Medulla oblongata (tissue), 1 donor: ENCODE results near the gene MIEN1.
"Not testable (repeated sequence)": the region's sequence is repeated elsewhere in the genome, so short reads cannot be mapped to it uniquely, and the experiment has no call there.

Source experiments
- DNase-seq: peaks from one replicate; pipeline ENCODE4 v3.0.0-alpha.2; 2015; ENCODE audit errors: extremely low spot score

Gene MIEN1

GRCh38 chr17:39730095-39730921, at the start of gene MIEN1:
MIEN1 (minus strand) TSS chr17:39730532; CDS start chr17:39730495, 37 bp downstream.
- peak; percentile 92 for DNase-seq

- no peak for DNase-seq
Measured at GRCh38 chr17:39777534-39778365, 47.4 kb upstream of the MIEN1 start.

- DNase-seq: no peak
Measured at GRCh38 chr17:39776252-39776651, 45.9 kb upstream of the MIEN1 start.

GRCh38 chr17:39775031-39775430, 44.7 kb upstream of the MIEN1 start:
- no peak for DNase-seq

- no peak for DNase-seq
Measured at GRCh38 chr17:39774047-39774446, 43.7 kb upstream of the MIEN1 start.

GRCh38 chr17:39772987-39773934, 42.9 kb upstream of the MIEN1 start:
- DNase-seq: no peak

GRCh38 chr17:39772415-39772814, 42.1 kb upstream of the MIEN1 start:
- no peak for DNase-seq

GRCh38 chr17:39769974-39770587, 39.7 kb upstream of the MIEN1 start:
- no peak for DNase-seq

GRCh38 chr17:39767147-39767546, 36.8 kb upstream of the MIEN1 start:
- DNase-seq: no peak

- DNase-seq: no peak
Measured at GRCh38 chr17:39765766-39766165, 35.4 kb upstream of the MIEN1 start.

GRCh38 chr17:39765175-39765574, 34.8 kb upstream of the MIEN1 start:
- DNase-seq: no peak

- DNase-seq: not testable (repeated sequence)
Measured at GRCh38 chr17:39764171-39764570, 33.8 kb upstream of the MIEN1 start.

GRCh38 chr17:39763051-39763820, 32.9 kb upstream of the MIEN1 start:
- no peak for DNase-seq

- no peak for DNase-seq
Measured at GRCh38 chr17:39761861-39762496, 31.6 kb upstream of the MIEN1 start.

GRCh38 chr17:39759204-39759603, 28.9 kb upstream of the MIEN1 start:
- DNase-seq: no peak

GRCh38 chr17:39757931-39758873, 27.9 kb upstream of the MIEN1 start:
- DNase-seq: no peak

GRCh38 chr17:39757176-39757662, 26.9 kb upstream of the MIEN1 start:
- DNase-seq: no peak

- DNase-seq: no peak
Measured at GRCh38 chr17:39756380-39757079, 26.2 kb upstream of the MIEN1 start.
